Erythroblast (primary cell): Measurements from ENCODE around the gene ADAMTSL2.

Source experiments
- DNase-seq, 2 experiments: peaks; one replicate each; lab custom pipeline; 2025; lab: John Stamatoyannopoulos, UW
- GATA1 ChIP-seq: IDR thresholded peaks from 2 replicates; pipeline ENCODE4 v1.6.1; 2011; ENCODE audit warnings: low read depth, mild to moderate bottlenecking, control low read depth, low read length, moderate library complexity
- POLR2A ChIP-seq: IDR thresholded peaks from 2 replicates; pipeline ENCODE4 v1.6.1; 2011; ENCODE audit warnings: mild to moderate bottlenecking, low read length

Gene ADAMTSL2

DNA sequence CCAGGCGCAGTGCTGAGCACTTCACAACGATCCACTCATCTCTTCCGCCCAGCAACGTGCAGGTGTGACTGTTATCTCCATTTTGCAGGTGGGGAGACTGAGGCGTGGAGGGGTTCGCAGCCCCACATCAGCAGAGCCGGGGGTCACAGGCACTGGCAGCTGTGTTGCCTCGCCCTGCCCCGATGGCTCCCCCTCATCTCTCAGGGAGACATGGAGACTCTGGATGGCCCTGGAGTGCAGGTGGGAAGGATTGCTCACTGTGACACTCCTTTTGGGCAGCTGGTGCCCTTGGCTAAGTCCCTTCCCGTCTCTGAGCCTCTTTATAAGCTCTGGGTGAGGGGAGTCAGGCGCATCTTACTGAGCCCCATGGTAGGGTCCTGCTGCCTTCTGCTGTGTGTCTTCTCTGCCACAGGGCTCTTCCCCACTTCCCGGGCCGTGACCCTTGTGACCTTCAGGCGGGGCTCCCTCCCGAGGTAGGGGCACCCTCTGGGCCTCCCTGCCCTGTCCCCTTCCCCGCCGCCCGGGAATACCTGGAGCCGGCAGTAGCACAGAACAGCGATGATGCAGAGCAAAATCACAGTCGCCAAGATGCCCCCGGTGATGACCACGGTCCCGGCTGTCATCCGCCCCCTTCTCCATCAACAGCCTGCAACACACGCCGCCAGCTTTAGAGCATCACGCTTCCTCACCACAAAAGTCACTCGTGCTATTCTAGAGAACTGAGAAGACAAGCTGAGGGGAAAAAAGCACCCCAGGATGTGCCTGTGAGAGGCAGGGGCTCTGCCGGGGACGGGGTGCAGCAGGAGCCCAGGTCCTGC is 45.3 kb downstream of the ADAMTSL2 start:
- TF ChIP-seq POLR2A (no peak), GATA1 (no peak)
- no peak for DNase-seq

DNA sequence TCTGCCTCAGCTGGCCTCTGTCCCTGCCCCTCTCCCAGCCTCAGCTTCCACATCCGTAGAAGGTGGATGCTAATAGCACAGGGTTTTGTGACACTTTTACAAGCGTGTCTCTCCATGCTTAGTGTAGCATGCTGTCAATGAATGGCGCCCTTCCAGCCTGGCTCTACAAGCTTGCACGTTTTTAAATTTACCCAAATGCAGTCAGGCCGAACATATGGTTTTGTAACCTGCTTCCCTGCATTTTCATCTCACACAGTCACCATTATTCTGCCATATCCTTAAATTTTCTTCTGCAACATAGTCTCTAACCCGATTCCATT is 45.9 kb downstream of the ADAMTSL2 start:
- TF ChIP-seq GATA1 (no peak), POLR2A (no peak)
- no peak for DNase-seq

DNA sequence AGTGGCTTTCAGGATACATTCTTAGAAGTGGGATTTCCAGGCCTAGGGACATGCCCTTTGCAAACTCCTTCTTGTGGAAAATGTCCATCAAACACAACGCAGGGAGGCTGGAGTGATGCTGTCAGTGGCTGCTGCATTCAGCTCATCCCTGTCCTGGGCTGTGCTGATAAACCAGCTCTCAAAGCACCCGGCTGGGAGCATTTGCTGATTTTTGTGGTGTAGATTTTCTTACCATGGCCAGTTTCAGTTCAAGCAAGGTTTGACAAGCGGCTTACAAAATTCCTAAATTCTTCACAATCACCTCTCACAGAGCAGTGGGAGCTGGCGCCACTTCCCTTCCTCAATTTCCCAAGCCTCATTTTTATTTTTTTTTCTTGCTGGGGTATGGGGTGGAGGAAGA is 46.5 kb downstream of the ADAMTSL2 start:
- no peak for TF ChIP-seq POLR2A
- TF ChIP-seq GATA1, result no peak
- DNase-seq, result no peak

DNA sequence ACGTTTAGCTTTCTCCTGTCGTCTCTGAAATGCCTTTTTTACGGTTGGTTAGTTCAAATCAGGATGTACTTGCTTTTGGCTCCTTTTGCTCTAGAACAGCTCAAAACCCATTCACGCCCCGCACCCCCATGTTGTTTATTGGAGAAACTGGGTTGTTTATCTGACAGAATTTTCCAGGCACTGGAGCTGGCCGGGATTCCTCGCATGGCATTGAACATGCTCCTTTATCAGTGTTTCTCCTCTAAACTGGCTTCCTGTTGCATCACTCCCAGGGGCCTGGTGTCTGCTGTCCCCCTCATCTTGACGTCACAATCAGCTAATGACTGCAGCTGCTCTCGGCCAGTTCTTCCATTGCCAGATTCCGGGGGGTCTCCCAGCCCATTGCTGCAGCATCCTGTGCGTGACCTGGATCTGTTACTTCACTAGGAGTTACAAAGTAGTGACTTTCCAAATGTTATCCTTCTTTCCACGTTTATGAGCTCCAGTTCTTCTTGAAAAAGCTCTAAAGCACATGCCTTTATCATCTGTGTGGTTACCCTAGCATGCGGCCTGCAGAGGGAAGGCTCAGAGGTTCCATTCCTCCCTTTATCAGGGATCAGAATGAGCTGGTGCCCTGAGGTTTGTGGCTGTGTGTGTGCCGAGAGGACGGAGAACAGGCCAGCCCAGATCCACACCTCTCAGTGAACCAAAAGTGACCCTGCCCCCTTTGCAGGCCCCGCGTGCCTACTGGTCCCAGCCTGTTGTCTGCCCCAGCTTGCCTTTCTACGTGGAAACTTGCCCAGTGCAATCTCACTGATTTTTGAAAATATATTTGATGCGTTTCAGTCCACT is 47.2 kb downstream of the ADAMTSL2 start:
- DNase-seq, result no peak
- TF ChIP-seq GATA1, result no peak
- TF ChIP-seq POLR2A, result no peak

DNA sequence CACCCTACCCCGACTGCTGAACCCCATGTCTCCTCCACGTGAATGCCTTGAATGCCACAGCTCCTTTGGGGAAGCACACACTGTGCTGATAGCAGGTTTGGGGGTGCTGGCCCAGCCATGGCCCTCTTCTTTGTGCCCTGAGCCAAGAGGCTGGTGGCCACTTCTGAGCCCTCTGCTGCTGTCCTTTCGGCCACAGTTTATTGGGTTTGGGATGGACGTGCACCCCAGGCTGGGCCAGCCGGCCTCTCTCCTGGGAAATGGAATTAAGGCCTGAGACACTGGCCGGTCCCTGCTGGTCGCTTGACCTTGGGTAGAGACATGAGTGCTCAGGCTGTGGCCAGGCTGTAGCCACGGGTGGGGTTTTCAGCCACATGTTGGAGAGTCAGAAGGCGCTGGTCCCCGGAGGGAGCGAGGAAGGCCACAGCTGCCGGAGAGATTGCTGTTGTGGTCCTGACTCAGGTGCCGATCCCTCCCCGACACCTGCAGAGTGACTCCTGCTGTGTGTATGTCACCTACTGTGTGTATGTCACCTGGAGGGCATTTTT is 48.1 kb downstream of the ADAMTSL2 start:
- DNase-seq, result no peak
- TF ChIP-seq POLR2A, result no peak
- no peak for TF ChIP-seq GATA1

DNA sequence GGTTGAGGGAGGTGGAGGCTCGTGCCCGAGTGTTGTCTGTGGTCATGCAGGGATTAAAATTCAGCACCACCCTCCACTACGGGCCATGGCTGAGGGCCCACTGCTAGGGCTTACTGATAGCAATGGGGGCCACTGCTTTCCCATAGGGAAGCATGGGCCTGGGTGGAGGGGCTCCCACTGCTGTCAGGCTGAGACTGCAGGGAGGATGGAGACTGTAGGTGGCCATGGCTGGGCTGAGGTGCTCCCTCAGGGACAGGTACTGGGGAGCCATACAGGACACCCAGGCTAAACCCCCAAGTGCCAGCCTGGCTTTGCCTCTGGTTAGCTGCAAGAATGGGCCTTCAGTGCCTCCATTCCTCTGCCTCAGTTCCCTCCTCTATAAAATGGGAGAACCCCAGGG is 48.6 kb downstream of the ADAMTSL2 start:
- no peak for TF ChIP-seq GATA1
- TF ChIP-seq POLR2A, result no peak
- no peak for DNase-seq

DNA sequence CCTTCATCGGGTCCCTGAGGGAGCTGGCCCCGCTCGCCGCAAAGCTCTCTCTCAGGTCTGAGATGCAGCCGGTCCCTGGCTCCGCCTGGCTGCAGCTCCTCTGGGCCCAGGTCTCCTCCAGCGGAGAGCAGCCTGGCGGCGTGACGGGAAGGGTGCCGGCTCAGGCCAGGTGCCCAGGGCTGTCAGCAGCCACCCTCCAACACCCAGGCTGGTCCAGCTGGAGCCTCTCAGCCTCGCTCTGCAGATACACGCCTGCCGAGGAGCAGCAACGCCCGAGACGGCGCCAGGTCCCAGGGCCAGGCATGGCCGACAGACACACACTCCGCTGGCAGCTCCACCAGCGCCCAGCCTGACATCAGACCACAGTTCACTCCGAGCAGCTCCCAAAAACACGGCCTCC is 49.1 kb downstream of the ADAMTSL2 start:
- no peak for DNase-seq
- TF ChIP-seq POLR2A, result no peak
- TF ChIP-seq GATA1, result no peak

DNA sequence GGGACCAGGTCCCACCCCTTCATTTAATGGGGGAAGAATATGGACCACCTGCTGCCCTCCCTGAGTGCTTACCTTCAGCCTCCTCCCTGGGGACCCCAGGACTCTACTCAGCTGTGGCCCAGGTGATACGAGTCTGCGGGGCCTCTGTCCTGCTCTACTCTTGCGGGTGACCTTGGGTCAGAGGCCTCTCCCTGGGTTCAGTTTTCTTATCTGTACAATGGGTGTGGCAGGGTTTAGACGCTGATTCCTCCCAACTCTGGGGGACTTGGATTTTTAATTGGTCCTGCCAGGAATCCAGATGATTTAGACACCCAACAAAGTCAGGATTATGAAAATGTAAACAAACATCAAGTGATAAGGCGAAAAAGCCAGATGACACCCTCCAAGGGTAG is 49.7 kb downstream of the ADAMTSL2 start:
- TF ChIP-seq POLR2A, result no peak
- TF ChIP-seq GATA1, result no peak
- DNase-seq, result no peak

DNA sequence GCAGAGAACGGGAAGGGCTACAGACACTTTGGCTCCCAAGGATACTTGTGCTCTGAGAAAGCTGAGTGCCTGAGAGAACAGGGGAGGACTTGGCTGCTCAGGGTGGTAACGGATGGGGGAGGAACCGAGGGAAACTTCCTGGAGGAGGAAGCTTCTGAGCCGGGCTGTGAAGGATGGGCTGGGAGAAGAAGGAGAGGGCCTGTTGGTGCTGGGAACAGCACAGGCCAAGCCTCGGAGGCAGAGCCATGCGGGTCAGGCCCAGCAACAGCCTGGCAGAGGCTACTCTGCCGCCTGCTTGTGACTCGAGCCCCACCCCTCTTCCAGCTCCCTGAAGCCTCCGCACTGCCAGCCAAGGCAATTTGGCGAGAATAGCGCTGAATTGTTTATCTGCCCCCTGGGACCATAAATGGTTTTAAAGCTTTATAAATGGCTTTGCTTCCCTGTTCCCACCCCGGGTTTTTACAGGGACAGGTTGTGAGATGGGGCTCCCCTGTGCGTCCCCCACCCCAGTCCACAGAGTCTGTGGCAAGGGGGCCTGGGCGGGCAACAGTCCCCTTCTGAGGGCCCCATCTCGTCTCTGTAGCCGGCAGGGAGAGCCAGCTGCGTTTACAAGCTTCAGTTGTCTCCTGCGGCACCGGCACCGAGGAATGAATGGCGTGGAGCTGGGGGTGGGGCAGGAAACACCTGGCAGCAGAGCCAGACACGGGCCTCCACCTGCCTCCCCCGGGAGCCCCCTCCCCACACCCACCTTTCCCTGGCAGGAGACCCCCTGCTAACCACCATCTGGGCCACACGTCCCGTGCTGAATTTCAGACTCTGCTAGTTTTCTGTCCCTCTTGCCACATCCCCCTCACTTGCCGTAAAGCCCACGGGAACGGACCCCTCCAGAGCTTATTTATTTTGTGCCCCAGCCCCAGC is 50.3 kb downstream of the ADAMTSL2 start:
- TF ChIP-seq POLR2A, result no peak
- no peak for TF ChIP-seq GATA1
- no peak for DNase-seq

DNA sequence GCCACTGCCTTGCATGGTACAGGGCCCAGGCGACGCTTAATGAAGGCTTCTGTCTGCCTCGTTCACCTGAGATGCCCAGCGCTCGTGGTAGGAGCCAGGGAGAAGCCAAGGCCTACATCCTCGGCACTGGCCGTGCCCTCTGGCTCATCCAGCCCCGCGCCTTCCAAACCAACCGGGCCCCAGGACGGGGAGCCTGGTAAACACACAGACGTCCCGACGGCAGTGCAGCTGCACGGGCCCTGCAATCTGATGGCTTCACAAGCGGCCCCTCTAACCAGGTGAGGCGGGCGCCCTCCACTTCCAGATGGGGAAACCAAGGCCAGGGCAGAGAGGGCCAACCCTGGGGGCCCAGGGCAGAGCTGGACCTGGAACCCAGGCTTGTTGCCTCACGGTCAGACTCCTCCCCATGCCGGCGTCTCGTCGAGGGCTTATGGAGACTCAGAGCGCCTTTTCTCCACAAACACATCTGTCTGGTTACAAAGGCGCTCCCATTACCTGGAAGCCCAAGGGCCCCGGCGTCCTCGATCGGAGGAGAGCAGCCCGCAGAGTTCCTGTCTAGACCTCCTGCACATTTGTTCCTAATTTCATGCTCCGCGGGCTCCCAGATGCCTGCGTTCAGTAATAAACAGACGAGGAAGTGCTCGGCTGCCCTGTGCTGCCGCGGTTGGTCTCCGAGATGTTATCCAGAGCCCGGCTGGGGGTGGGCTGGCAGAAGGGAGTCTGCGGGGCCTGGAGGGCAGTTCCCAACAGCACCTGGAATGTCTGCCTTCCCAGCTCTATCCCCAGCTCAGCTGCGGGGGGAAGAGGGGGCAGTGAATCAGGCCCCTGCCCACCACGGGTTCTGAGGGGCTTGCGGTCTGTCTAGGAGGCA is 51.2 kb downstream of the ADAMTSL2 start:
- TF ChIP-seq GATA1 (no peak), POLR2A (no peak)
- no peak for DNase-seq

DNA sequence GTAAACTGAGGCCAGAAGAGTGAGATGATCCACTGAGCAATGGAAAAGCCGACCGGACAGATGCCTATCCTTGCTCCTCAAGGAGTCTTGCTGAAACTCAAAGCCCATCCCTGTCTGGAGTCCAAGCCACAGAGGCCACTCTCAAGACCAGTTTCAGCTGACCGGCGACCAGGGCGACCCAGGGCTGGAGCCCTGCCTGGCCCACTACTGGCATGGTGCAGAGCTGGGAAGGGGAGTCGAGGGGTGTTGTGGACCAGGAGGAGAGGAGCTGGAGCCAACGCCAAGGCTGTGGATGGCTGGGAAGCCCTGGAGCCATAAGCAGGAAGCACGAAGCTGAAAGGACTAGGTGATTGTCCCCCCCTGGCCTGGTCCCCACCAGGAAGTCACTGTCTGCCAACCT is 52.5 kb downstream of the ADAMTSL2 start:
- no peak for DNase-seq
- TF ChIP-seq GATA1 (no peak), POLR2A (no peak)

DNA sequence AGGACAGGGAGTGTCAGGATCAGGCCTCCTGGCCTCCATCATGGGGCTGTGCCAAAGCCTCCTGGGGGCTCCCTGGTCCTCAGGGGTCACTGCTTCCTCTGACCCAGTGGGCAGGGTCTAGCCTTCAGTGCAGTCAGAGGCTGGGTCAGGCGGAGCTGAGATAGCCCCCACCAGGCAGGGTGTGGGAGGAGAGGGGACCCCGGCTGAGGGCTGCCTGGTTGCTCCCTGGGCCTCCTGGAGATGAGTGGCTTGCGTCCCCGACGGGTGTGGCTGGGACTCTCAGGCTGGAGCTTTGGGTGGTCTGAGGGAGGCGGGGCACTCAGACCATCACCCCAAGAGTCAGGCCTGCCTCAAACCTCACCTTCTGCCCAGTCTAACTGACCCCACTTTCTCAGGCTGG is 53.0 kb downstream of the ADAMTSL2 start:
- DNase-seq, result no peak
- TF ChIP-seq POLR2A, result no peak
- TF ChIP-seq GATA1, result no peak
